D721Med (cell line): ENCODE measurements around the gene RTN4R.

ENCODE experiments used
- DNase-seq: peaks from one replicate; pipeline ENCODE4 v3.0.0; 2011; ENCODE audit warnings: low spot score; ENCODE audit not compliant: insufficient read length
- FAIRE-seq: peaks from 2 replicates; lab custom pipeline; 2011; peaks lifted over from hg19 to GRCh38; lab: Jason Lieb, UNC
- CTCF ChIP-seq: IDR thresholded peaks from 2 replicates; pipeline ENCODE4 v1.5.1; 2012; ENCODE audit warnings: mild to moderate bottlenecking, control low read depth; ENCODE audit not compliant: insufficient read depth; ENCODE audit errors: missing control alignments

The RTN4R gene

GRCh38 chr22:20296598-20296997 lies 28.5 kb upstream of the RTN4R start:
- no peak for DNase-seq
- no peak for FAIRE-seq
- no peak for TF ChIP-seq CTCF

DNA sequence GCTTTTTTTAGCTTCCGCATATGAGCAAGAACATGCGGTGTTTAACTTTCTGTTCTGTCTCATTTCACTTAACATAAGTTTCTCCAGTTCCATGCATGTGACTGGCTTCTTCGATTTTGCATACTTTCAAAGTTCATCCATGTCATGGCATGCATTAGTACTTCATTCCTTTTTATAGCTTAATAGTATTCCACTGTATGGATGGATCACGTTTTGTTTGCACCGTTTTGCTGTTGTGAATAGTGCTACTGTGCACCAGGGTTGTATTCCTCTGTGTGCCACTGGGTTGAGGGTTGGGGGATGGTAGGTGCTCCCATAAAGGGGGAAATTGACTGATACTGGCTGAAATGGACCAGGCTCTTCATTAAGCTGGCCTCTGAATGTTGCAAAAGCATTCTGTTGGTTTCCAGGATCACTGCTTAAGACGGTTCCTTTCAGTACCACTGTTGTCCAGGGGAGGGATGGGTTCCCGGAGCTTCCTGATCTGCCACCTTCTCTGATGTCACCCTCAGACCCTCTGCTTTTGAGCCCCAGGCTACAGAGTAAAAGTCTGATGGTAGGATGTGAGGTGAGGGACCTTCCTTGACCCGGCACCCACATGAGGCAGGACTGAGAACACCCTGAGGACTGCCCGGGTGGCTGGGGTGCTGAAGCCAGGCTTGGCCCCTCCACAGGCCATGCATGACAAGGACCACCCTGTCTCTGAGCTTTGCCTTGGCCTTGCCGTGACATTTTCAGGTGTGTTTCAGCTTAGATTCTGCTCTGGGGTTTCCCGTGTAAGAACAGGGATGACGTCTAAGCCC lies 27.3 kb upstream of the RTN4R start:
- FAIRE-seq (no peak), DNase-seq (no peak)
- TF ChIP-seq CTCF = no peak

GRCh38 chr22:20292673-20293232 lies 24.6 kb upstream of the RTN4R start:
- TF ChIP-seq CTCF = no peak
- DNase-seq (no peak), FAIRE-seq (no peak)

DNA sequence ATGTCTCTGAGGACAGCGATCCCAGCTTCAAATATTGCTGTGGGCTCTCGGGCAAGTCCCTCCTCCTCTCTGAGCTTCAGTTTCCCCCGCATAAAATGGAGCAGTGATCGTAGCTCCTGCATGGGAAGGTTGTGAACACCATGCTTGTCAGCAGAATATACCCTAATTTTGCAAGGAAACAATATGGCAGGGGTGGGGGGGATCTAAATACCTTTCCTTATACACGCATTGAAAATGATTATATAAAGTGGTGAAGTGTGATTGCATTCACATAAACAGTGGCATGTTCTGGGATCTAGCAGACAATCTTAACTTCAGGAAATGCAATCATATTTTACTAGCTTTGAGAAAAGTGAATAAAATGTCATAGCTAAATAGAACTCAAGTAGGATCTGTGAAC lies 24.0 kb upstream of the RTN4R start:
- no peak for TF ChIP-seq CTCF
- FAIRE-seq (no peak), DNase-seq (no peak)

GRCh38 chr22:20291604-20292063 lies 23.5 kb upstream of the RTN4R start:
- no peak for TF ChIP-seq CTCF
- FAIRE-seq (no peak), DNase-seq (no peak)

- no peak for TF ChIP-seq CTCF
- DNase-seq (no peak), FAIRE-seq (no peak)
Observed at GRCh38 chr22:20291249-20291586, 23.1 kb upstream of the RTN4R start.
